HG03159 (cell line): ENCODE data around the gene MTPN.

Source experiments
- ATAC-seq: cut with Tn5 transposase; IDR thresholded peaks from one replicate; pipeline ENCODE4 v1.9.1; 2021; ENCODE audit warnings: mild to moderate bottlenecking, moderate library complexity; ENCODE audit not compliant: unreplicated experiment

The MTPN gene

GRCh38 chr7:135977007-135977741 lies at the start of gene MTPN:
TSS of gene MTPN (minus strand) at chr7:135977359. CDS start at chr7:135977100, 259 bp downstream.
- ATAC-seq: peak; percentile 54

GRCh38 chr7:136026209-136026608 lies 49.0 kb upstream of the MTPN start:
- ATAC-seq: no peak

- ATAC-seq: no peak
Measured at GRCh38 chr7:136023134-136023869, 46.1 kb upstream of the MTPN start.

GRCh38 chr7:136020556-136020955 lies 43.4 kb upstream of the MTPN start:
- ATAC-seq: no peak

- no peak for ATAC-seq
Measured at GRCh38 chr7:136018104-136018503, 40.9 kb upstream of the MTPN start.

- no peak for ATAC-seq
Measured at GRCh38 chr7:136016649-136017395, 39.7 kb upstream of the MTPN start.

GRCh38 chr7:136015638-136016037 lies 38.5 kb upstream of the MTPN start:
- ATAC-seq: no peak

- no peak for ATAC-seq
Measured at GRCh38 chr7:136014659-136015058, 37.5 kb upstream of the MTPN start.

GRCh38 chr7:136012238-136012637 lies 35.1 kb upstream of the MTPN start:
- no peak for ATAC-seq

GRCh38 chr7:136009488-136010079 lies 32.4 kb upstream of the MTPN start:
- peak; percentile 49 for ATAC-seq

- no peak for ATAC-seq
Measured at GRCh38 chr7:136006208-136006607, 29.0 kb upstream of the MTPN start.

GRCh38 chr7:136004083-136004482 lies 26.9 kb upstream of the MTPN start:
- no peak for ATAC-seq

- ATAC-seq: no peak
Measured at GRCh38 chr7:136002802-136003201, 25.6 kb upstream of the MTPN start.

- ATAC-seq: no peak
Measured at GRCh38 chr7:136000288-136000913, 23.2 kb upstream of the MTPN start.

GRCh38 chr7:135998081-135998480 lies 20.9 kb upstream of the MTPN start:
- no peak for ATAC-seq

GRCh38 chr7:135995748-135996147 lies 18.6 kb upstream of the MTPN start:
- ATAC-seq: no peak

GRCh38 chr7:135994466-135995205 lies 17.5 kb upstream of the MTPN start:
- peak; percentile 16 for ATAC-seq

GRCh38 chr7:135993950-135994349 lies 16.8 kb upstream of the MTPN start:
- ATAC-seq: peak; percentile 70

- no peak for ATAC-seq
Measured at GRCh38 chr7:135991906-135992305, 14.7 kb upstream of the MTPN start.

- ATAC-seq: no peak
Measured at GRCh38 chr7:135991322-135991721, 14.2 kb upstream of the MTPN start.
